AG04450 (cell line): ENCODE measurements around the gene ANKRD33. TPM values are rescaled to one million over a fixed set of nuclear protein-coding genes. Genes with fewer than 3 reads are reported as not detected.

Source experiments
- CTCF ChIA-PET: fragments of 300-600, 350-600 bp; formaldehyde crosslinking; extraction: SDS; loops from one replicate; lab custom pipeline; 2022; ENCODE audit warnings: antibody characterized with exemption, inconsistent platforms; lab: Charles Lee
- POLR2A ChIA-PET: fragments of 350-600 bp; formaldehyde crosslinking; extraction: SDS; loops from one replicate; lab custom pipeline; 2021; ENCODE audit warnings: antibody characterized with exemption, inconsistent platforms; lab: Yijun Ruan, JAX
- DNase-seq: peaks from one replicate; pipeline ENCODE4 v3.0.0-alpha.2; 2011; ENCODE audit warnings: low read depth, low spot score
- H3K27ac ChIP-seq: one replicate; pipeline ENCODE4 v1.5.1; 2012; ENCODE audit warnings: low read depth, low read length, control low read depth
- H3K27me3 ChIP-seq: one replicate; pipeline ENCODE4 v1.6.0; 2012; ENCODE audit warnings: low read length; ENCODE audit not compliant: control insufficient read depth, insufficient read depth
- H3K4me3 ChIP-seq: 2 replicates; pipeline ENCODE4 v1.5.1; 2011; ENCODE audit warnings: mild to moderate bottlenecking, low read depth, low read length, control low read depth
- H3K9me3 ChIP-seq: 2 replicates; pipeline ENCODE4 v1.5.1; 2012; ENCODE audit warnings: low read length; ENCODE audit not compliant: control insufficient read depth, insufficient read depth
- CTCF ChIP-seq: IDR thresholded peaks from 2 replicates; pipeline ENCODE4 v1.5.1; 2011; ENCODE audit warnings: low read depth, low read length, control low read depth, inconsistent platforms
- polyA plus RNA-seq: library from polyadenylated mRNA; depleted of rRNA; stranded (reverse); fragments of >200 nt; gene quantifications from 2 replicates; pipeline ENCODE4 v1.2.3, GENCODE V29; 2011

Gene ANKRD33
- polyA plus RNA-seq, 1 experiment = not detected

GRCh38 chr12:51925346-51926063 lies 37.6 kb downstream of the ANKRD33 start:
- Histone ChIP-seq H3K4me3 (no peak overlapping the region), H3K9me3 (no peaks in the 10 kb centered on the region), H3K27ac (no peak overlapping the region), H3K27me3 (peaks cover 4% of the 10 kb centered on the region)
- ChIA-PET POLR2A (no interaction called here), CTCF (interaction anchor here (0.8 to 1.4 kb wide), 2 partner anchors 12 to 31 kb away, joined by 3 to 5 read pairs; no protein-coding TSS in a partner anchor)
- no peak for DNase-seq
- TF ChIP-seq CTCF = no peak

GRCh38 chr12:51926064-51926632 lies 38.2 kb downstream of the ANKRD33 start:
- no peak for TF ChIP-seq CTCF
- no peak for DNase-seq
- ChIA-PET POLR2A (no interaction called here), CTCF (interaction anchor here (0.6 to 1.6 kb wide), 6 partner anchors 8 to 106 kb away, joined by 3 to 5 read pairs (median 3); no protein-coding TSS in a partner anchor)
- H3K9me3 ChIP-seq = no peaks in the 10 kb centered on the region
- no peak overlapping the region for H3K4me3 ChIP-seq
- no peak overlapping the region for H3K27ac ChIP-seq
- peaks cover 8% of the 10 kb centered on the region for H3K27me3 ChIP-seq

- ChIA-PET POLR2A (no interaction called here), CTCF (interaction anchor here (0.6 to 1.6 kb wide), 7 partner anchors 8 to 107 kb away, joined by 3 to 5 read pairs (median 3); no protein-coding TSS in a partner anchor)
- DNase-seq = no peak
- Histone ChIP-seq H3K9me3 (no peaks in the 10 kb centered on the region), H3K27me3 (peaks cover 8% of the 10 kb centered on the region), H3K4me3 (no peak overlapping the region), H3K27ac (no peak overlapping the region)
- peak; percentile 56 for TF ChIP-seq CTCF
Measured at GRCh38 chr12:51926718-51927117, 38.8 kb downstream of the ANKRD33 start.

- Histone ChIP-seq H3K9me3 (no peaks in the 10 kb centered on the region), H3K27ac (no peak overlapping the region), H3K27me3 (peaks cover 13% of the 10 kb centered on the region), H3K4me3 (no peak overlapping the region)
- ChIA-PET POLR2A (no interaction called here), CTCF (interaction anchor here (1.0 to 1.6 kb wide), 2 partner anchors 9 to 23 kb away, joined by 3 to 6 read pairs; no protein-coding TSS in a partner anchor)
- no peak for TF ChIP-seq CTCF
- no peak for DNase-seq
Measured at GRCh38 chr12:51932218-51933076, 44.5 kb downstream of the ANKRD33 start.
